ENCODE results near the gene KIF6. TPM values are rescaled to one million over a fixed set of nuclear protein-coding genes. Genes with fewer than 3 reads are reported as not detected.

The KIF6 gene
- total RNA-seq, 4 donors from 2014 or later, result 0.19 to 0.38 TPM; not detected in 2

DNA sequence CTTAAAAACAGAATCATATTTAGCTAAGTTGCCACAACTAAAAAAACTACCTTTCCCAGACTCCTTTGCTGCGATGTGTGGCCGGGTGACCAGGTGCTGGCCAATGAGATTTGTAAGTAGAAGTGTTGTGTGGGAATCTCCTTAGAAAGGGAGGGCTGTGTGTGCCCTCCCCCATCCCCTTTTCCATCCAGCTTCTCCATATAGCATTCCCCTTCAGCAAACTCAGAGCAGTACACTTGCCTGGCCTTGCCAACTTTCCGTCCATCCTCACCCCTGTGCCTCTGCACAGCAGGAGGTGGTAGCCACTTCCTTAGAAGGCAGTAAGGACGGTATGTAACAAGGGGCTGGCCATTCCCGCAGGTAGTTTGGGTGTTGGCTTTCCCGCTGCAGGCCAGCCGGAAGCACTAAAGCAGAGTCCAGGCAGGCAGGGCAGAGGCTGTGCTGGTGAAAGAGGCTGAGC, 380.4 kb downstream of the KIF6 start:
- DNase-seq (ENCODE audit: low spot score) (no peak), ATAC-seq (ENCODE audit: low FRiP score) (no peak)
- TF ChIP-seq, protein P1, sequence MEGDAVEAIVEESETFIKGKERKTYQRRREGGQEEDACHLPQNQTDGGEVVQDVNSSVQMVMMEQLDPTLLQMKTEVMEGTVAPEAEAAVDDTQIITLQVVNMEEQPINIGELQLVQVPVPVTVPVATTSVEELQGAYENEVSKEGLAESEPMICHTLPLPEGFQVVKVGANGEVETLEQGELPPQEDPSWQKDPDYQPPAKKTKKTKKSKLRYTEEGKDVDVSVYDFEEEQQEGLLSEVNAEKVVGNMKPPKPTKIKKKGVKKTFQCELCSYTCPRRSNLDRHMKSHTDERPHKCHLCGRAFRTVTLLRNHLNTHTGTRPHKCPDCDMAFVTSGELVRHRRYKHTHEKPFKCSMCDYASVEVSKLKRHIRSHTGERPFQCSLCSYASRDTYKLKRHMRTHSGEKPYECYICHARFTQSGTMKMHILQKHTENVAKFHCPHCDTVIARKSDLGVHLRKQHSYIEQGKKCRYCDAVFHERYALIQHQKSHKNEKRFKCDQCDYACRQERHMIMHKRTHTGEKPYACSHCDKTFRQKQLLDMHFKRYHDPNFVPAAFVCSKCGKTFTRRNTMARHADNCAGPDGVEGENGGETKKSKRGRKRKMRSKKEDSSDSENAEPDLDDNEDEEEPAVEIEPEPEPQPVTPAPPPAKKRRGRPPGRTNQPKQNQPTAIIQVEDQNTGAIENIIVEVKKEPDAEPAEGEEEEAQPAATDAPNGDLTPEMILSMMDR (IDR thresholded peaks at IDR 0.05), result no peak

DNA sequence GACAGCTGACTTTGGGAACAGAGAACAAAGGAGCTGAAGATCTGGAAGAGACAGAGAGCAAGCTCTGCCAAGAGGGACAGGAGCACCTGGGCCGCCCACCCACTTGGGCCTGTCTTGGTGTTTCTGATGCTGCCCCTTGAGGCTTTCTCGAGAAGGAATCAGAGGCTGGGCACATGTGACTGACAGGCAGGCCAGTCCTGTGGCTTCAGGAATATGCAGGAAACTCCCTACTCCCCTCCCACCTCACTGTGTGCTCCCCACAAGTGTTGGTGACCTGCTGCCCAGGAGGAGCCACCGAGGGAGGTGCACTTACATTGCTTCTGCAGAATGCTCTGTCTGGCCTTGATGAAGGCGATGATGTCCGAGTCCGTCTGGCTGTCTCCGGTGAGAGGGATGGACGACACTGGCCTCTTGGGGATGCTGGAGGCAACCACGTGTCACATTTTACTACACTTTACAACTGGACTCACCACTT, 381.8 kb downstream of the KIF6 start:
- TF ChIP-seq, protein P1 (IDR thresholded peaks at IDR 0.05), result no peak
- ATAC-seq (ENCODE audit: low FRiP score) (no peak), DNase-seq (ENCODE audit: low spot score) (no peak)

DNA sequence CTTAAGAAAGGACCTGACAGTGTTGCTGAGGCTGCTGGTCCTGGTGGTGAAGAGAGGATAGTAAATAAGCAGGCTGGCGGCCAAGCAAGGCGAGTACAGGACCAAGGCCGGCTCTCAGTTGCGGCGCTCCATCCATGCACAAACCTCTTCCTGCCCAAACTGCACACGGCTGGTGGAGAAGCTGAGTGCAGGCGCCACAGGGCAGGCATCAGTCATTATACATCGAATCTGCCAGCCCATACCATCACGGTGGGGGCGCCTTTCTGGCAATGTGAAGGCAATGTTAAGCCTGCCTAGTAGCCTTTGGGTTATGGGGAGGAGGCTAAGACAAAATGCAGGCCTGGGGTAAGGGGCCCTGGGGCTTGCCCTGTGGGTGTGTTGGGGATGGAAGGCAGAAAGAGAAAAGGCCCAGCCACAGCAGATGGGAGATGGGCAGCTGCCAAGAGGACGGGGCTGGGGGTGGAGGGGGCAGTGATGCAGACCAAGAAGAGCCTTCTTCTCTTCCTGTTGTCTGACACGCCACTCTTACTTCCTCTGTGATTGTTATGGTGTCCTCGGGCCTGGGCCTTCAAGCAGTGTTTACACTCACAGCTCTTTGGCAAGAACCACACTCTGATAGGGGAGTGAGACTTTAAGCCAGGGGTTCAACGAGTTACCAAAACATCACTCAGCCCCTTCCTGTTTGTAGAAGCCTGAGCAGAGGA, 382.4 kb downstream of the KIF6 start:
- DNase-seq (ENCODE audit: low spot score), result no peak
- TF ChIP-seq, protein P1 (IDR thresholded peaks at IDR 0.05), result no peak
- ATAC-seq (ENCODE audit: low FRiP score), result no peak

DNA sequence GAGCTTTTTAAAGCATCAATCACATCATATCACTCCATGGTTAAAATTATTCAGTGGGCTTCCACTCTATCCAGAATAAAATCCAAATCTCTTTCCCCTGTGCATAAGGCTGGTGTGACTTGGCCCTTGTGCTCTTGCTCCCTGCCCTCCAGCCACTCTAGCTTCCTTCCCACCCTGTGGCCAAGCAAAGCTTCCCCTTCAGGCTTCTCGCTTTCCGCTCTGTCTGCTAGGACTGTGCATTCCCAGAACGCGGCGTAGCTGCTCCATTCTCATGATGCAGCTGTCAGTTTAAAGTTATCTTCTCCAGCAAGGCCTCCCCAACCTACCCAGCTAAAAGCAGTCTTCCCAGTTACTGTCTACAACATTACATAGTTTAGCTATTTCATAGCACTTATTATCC, 383.3 kb downstream of the KIF6 start:
- ATAC-seq (ENCODE audit: low FRiP score) (no peak), DNase-seq (ENCODE audit: low spot score) (no peak)
- TF ChIP-seq, protein P1 (IDR thresholded peaks at IDR 0.05), result no peak

DNA sequence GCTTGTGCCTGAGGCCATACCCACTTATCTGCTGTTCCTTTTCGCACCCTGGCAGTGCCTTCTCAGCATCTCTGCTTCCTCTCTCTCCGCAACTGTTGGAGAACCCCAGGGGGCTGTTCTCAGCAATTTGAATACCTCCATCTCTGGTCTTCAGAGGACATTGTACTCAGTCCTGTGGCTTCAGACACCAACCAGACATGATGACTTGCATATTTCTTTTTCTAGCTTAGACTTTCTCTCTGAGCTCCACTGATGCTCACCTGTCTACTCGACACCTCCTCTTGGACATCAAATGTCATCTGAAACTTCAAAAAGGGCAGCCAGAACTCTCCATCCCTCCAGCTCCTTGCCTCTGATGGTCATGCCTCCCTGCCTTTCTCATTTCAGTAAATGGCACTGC, 383.9 kb downstream of the KIF6 start:
- DNase-seq (ENCODE audit: low spot score) (no peak), ATAC-seq (ENCODE audit: low FRiP score) (no peak)
- TF ChIP-seq, protein P1 (IDR thresholded peaks at IDR 0.05), result no peak

DNA sequence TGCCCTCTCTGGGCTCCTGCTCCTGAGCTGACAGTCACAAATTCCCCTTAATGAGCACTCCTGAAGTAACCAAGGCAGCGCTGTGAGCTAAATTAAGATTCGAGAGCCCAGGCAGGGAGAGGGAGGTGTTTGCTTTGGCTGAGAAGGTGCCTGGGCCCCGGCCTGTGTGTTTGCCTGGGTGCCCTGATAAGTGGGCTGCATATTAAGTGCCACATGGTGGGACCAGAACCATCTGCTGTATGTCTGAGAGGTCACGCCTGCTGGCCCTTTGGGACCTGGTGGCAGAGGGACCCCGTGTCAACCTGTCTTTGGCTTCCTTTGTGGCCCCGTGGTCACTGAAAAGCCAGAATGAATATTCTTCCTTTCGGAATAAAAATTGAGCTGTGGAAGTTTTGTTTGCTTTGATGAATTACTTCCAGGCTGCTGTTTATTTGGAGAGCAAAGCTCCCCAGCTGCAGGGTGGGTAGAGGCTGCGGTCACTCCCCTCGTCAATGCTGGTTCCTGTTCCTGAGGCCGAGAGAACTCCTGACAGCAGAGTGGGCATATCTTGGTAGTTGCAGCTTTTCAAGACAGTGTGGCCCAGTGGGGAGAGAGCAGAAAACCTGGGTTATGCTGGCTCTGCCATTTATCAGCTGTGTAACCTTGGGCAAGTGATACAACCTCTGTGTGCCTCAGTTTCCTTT, 385.2 kb downstream of the KIF6 start:
- DNase-seq (ENCODE audit: low spot score) (no peak), ATAC-seq (ENCODE audit: low FRiP score) (no peak)
- TF ChIP-seq, protein P1 (IDR thresholded peaks at IDR 0.05), result no peak

All from omental fat pad (tissue), 4 donors.